Measurements from ENCODE around the gene FBXO22.
"Not testable (repeated sequence)": the region's sequence is repeated elsewhere in the genome, so short reads cannot be mapped to it uniquely, and the experiment has no call there.

Gene FBXO22

GRCh38 chr15:75903331-75904239, at the start of gene FBXO22:
Gene FBXO22, plus strand, starts transcription at chr15:75903878. Its CDS starts 86 bp downstream, at chr15:75903964.
- peak; percentile 90 for DNase-seq

- DNase-seq = no peak
Observed at GRCh38 chr15:75857886-75858285, 45.8 kb upstream of the FBXO22 start.

GRCh38 chr15:75861750-75862402, 41.8 kb upstream of the FBXO22 start:
- DNase-seq = no peak

- no peak for DNase-seq
Observed at GRCh38 chr15:75862796-75863195, 40.9 kb upstream of the FBXO22 start.

GRCh38 chr15:75864213-75865059, 39.2 kb upstream of the FBXO22 start:
- DNase-seq = no peak

GRCh38 chr15:75866045-75866444, 37.6 kb upstream of the FBXO22 start:
- not testable (repeated sequence) for DNase-seq

GRCh38 chr15:75866916-75867315, 36.8 kb upstream of the FBXO22 start:
- no peak for DNase-seq

- no peak for DNase-seq
Observed at GRCh38 chr15:75867449-75867848, 36.2 kb upstream of the FBXO22 start.

- no peak for DNase-seq
Observed at GRCh38 chr15:75868019-75868418, 35.7 kb upstream of the FBXO22 start.

GRCh38 chr15:75869446-75869845, 34.2 kb upstream of the FBXO22 start:
- DNase-seq = no peak

GRCh38 chr15:75871589-75871988, 32.1 kb upstream of the FBXO22 start:
- DNase-seq = not testable (repeated sequence)

- DNase-seq = no peak
Observed at GRCh38 chr15:75872403-75872990, 31.2 kb upstream of the FBXO22 start.

GRCh38 chr15:75884041-75884440, 19.6 kb upstream of the FBXO22 start:
- DNase-seq = peak; percentile 57

- DNase-seq = no peak
Observed at GRCh38 chr15:75887178-75887577, 16.5 kb upstream of the FBXO22 start.

GRCh38 chr15:75891895-75892294, 11.8 kb upstream of the FBXO22 start:
- DNase-seq = peak; percentile 85

GRCh38 chr15:75895731-75896130, 7.9 kb upstream of the FBXO22 start:
- DNase-seq = no peak

- no peak for DNase-seq
Observed at GRCh38 chr15:75900577-75900976, 3.1 kb upstream of the FBXO22 start.

- no peak for DNase-seq
Observed at GRCh38 chr15:75902129-75902557, 1.5 kb upstream of the FBXO22 start.

GRCh38 chr15:75905231-75905630, 1.6 kb downstream of the FBXO22 start:
- no peak for DNase-seq

- DNase-seq = not testable (repeated sequence)
Observed at GRCh38 chr15:75910355-75910754, 6.7 kb downstream of the FBXO22 start.

- DNase-seq = no peak
Observed at GRCh38 chr15:75916978-75917377, 13.3 kb downstream of the FBXO22 start.

- no peak for DNase-seq
Observed at GRCh38 chr15:75918135-75918534, 14.5 kb downstream of the FBXO22 start.

GRCh38 chr15:75920079-75920478, 16.4 kb downstream of the FBXO22 start:
- no peak for DNase-seq
